ENCODE measurements around the gene RNF2.
"Not testable (repeated sequence)": the region's sequence is repeated elsewhere in the genome, so short reads cannot be mapped to it uniquely, and the experiment has no call there.

The RNF2 gene

GRCh38 chr1:185062710-185063370 lies 17.5 kb downstream of the RNF2 start:
- Histone ChIP-seq H3K18ac (ENCODE audit: low read length) (no peak overlapping the region), H3K14ac (ENCODE audit: low read length) (no peak overlapping the region), H3K23ac (ENCODE audit: low read length) (no peak overlapping the region), H4K12ac (ENCODE audit: low read depth, low read length) (no peak overlapping the region), H2BK12ac (ENCODE audit: low read length) (no peak overlapping the region), H3K9ac (ENCODE audit: low read length) (no peak overlapping the region), H3K4me3 (ENCODE audit: low read depth, low read length) (no peak overlapping the region), H3K9me3 (ENCODE audit: insufficient read depth, low read depth, low read length) (no peaks in the 10 kb centered on the region), H2AK5ac (ENCODE audit: low read length) (no peak overlapping the region), H2BK5ac (ENCODE audit: low read depth, low read length, poor library complexity) (no peak overlapping the region), H4K8ac (ENCODE audit: low read depth, low read length) (no peak overlapping the region), H3K4ac (ENCODE audit: low read depth, low read length) (no peak overlapping the region), H3K79me1 (ENCODE audit: low read length) (no peaks in the 10 kb centered on the region), H3K79me2 (ENCODE audit: control insufficient read depth, insufficient read depth, low read length, poor library complexity) (peaks cover 3% of the 10 kb centered on the region), H3K27ac (ENCODE audit: low read depth, low read length) (no peak overlapping the region), H2BK120ac (ENCODE audit: insufficient read depth, low read length, poor library complexity) (no peak overlapping the region), H3K4me2 (ENCODE audit: low read length) (no peak overlapping the region), H3K36me3 (ENCODE audit: control insufficient read depth in 1 of 2, insufficient read depth in 2 of 2, low read length in 2 of 2) (peaks cover 0 to 3% of the 10 kb centered on the region in 2 experiments), H2AFZ (ENCODE audit: insufficient read depth, low read length, poor library complexity) (no peak overlapping the region), H3K27me3 (ENCODE audit: insufficient read depth, low read length) (no peaks in the 10 kb centered on the region), H3K4me1 (ENCODE audit: control insufficient read depth in 1 of 2, insufficient read depth in 2 of 2, low read length in 2 of 2) (peaks cover 0 to under 1% of the 10 kb centered on the region in 2 experiments), H4K91ac (ENCODE audit: low read depth, low read length) (no peak overlapping the region)
- no peak for DNase-seq
- no CpG with 5 or more reads among the region's 1 CpG for WGBS (ENCODE audit: extremely low coverage, insufficient coverage, insufficient read length)

DNA sequence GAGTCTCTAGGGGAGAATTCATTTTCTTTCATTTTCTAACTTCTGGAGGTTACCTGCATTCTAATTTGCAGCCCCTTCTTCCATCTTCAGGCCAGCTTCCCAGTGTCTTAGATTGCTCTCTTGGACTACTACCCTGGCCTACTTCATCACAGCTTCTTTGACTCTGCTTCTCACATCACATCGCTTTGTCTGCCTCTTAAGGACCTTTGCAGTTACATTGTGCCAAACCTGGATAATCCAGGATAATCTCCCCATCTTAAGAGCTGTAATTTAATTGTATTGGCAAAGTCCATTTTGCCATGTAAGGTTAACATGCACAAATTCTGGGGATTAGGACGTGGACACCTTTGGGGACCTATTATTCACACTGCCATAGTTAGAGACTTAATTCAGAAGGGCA lies 18.4 kb downstream of the RNF2 start:
- H3K18ac ChIP-seq (ENCODE audit: low read length) = no peak overlapping the region
- no peaks in the 10 kb centered on the region for H3K4me1 ChIP-seq (ENCODE audit: control insufficient read depth in 1 of 2, insufficient read depth in 2 of 2, low read length in 2 of 2)
- H4K8ac ChIP-seq (ENCODE audit: low read depth, low read length) = no peak overlapping the region
- no peak overlapping the region for H2AFZ ChIP-seq (ENCODE audit: insufficient read depth, low read length, poor library complexity)
- H4K12ac ChIP-seq (ENCODE audit: low read depth, low read length) = no peak overlapping the region
- no peak overlapping the region for H2BK5ac ChIP-seq (ENCODE audit: low read depth, low read length, poor library complexity)
- H4K91ac ChIP-seq (ENCODE audit: low read depth, low read length) = no peak overlapping the region
- peaks cover 0 to 4% of the 10 kb centered on the region in 2 experiments for H3K36me3 ChIP-seq (ENCODE audit: control insufficient read depth in 1 of 2, insufficient read depth in 2 of 2, low read length in 2 of 2)
- H3K9ac ChIP-seq (ENCODE audit: low read length) = no peak overlapping the region
- H2AK5ac ChIP-seq (ENCODE audit: low read length) = no peak overlapping the region
- no peaks in the 10 kb centered on the region for H3K79me1 ChIP-seq (ENCODE audit: low read length)
- peak overlapping the region; percentile 86 for H3K4ac ChIP-seq (ENCODE audit: low read depth, low read length)
- H3K4me3 ChIP-seq (ENCODE audit: low read depth, low read length) = no peak overlapping the region
- H3K4me2 ChIP-seq (ENCODE audit: low read length) = no peak overlapping the region
- no CpG with 5 or more reads among the region's 2 CpGs for WGBS (ENCODE audit: extremely low coverage, insufficient coverage, insufficient read length)
- no peaks in the 10 kb centered on the region for H3K27me3 ChIP-seq (ENCODE audit: insufficient read depth, low read length)
- H3K79me2 ChIP-seq (ENCODE audit: control insufficient read depth, insufficient read depth, low read length, poor library complexity) = peaks cover 2% of the 10 kb centered on the region
- H2BK120ac ChIP-seq (ENCODE audit: insufficient read depth, low read length, poor library complexity) = no peak overlapping the region
- H3K23ac ChIP-seq (ENCODE audit: low read length) = no peak overlapping the region
- no peak overlapping the region for H3K27ac ChIP-seq (ENCODE audit: low read depth, low read length)
- H3K14ac ChIP-seq (ENCODE audit: low read length) = no peak overlapping the region
- no peak overlapping the region for H2BK12ac ChIP-seq (ENCODE audit: low read length)
- H3K9me3 ChIP-seq (ENCODE audit: insufficient read depth, low read depth, low read length) = no peaks in the 10 kb centered on the region
- DNase-seq = no peak

- H3K36me3 ChIP-seq (ENCODE audit: control insufficient read depth in 1 of 2, insufficient read depth in 2 of 2, low read length in 2 of 2); H3K14ac ChIP-seq (ENCODE audit: low read length); H2AFZ ChIP-seq (ENCODE audit: insufficient read depth, low read length, poor library complexity); H3K27ac ChIP-seq (ENCODE audit: low read depth, low read length); H4K8ac ChIP-seq (ENCODE audit: low read depth, low read length); H4K12ac ChIP-seq (ENCODE audit: low read depth, low read length); H4K91ac ChIP-seq (ENCODE audit: low read depth, low read length); H3K18ac ChIP-seq (ENCODE audit: low read length); H2AK5ac ChIP-seq (ENCODE audit: low read length); H3K79me1 ChIP-seq (ENCODE audit: low read length); H3K4me2 ChIP-seq (ENCODE audit: low read length); H3K23ac ChIP-seq (ENCODE audit: low read length); H3K9me3 ChIP-seq (ENCODE audit: insufficient read depth, low read depth, low read length); H3K4ac ChIP-seq (ENCODE audit: low read depth, low read length); H3K4me1 ChIP-seq (ENCODE audit: control insufficient read depth in 1 of 2, insufficient read depth in 2 of 2, low read length in 2 of 2); H2BK5ac ChIP-seq (ENCODE audit: low read depth, low read length, poor library complexity); H2BK12ac ChIP-seq (ENCODE audit: low read length); H2BK120ac ChIP-seq (ENCODE audit: insufficient read depth, low read length, poor library complexity); H3K4me3 ChIP-seq (ENCODE audit: low read depth, low read length); H3K27me3 ChIP-seq (ENCODE audit: insufficient read depth, low read length); H3K9ac ChIP-seq (ENCODE audit: low read length); DNase-seq; H3K79me2 ChIP-seq (ENCODE audit: control insufficient read depth, insufficient read depth, low read length, poor library complexity): not testable (repeated sequence)
- WGBS (ENCODE audit: extremely low coverage, insufficient coverage, insufficient read length) = no CpG with 5 or more reads among the region's 3 CpGs
These were observed 19.6 kb downstream of the RNF2 start for GRCh38 chr1:185065006-185065405.

DNA sequence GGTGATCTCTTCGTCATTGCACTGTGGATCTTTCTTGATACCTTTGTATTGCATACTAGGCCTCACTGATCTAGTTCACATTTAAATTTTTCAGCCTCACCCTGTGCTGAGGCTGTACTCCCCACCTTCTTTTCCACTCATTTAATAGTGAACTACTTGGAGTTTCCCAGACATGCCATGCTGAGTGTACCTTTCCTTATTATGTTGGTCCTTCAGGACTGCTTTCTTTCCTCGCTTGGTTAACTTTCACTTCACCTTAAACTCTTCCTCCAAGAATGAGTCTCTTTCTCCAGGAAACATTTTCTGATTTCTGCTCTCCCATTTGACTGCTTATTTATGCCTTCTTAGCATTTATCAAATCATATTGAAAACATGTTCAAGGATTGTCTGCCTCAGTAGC lies 20.8 kb downstream of the RNF2 start:
- Histone ChIP-seq H3K18ac (ENCODE audit: low read length) (no peak overlapping the region), H3K79me2 (ENCODE audit: control insufficient read depth, insufficient read depth, low read length, poor library complexity) (peaks cover 4% of the 10 kb centered on the region), H3K4me2 (ENCODE audit: low read length) (no peak overlapping the region), H4K12ac (ENCODE audit: low read depth, low read length) (no peak overlapping the region), H3K4me1 (ENCODE audit: control insufficient read depth in 1 of 2, insufficient read depth in 2 of 2, low read length in 2 of 2) (no peaks in the 10 kb centered on the region), H3K27ac (ENCODE audit: low read depth, low read length) (no peak overlapping the region), H3K4ac (ENCODE audit: low read depth, low read length) (no peak overlapping the region), H3K4me3 (ENCODE audit: low read depth, low read length) (no peak overlapping the region), H3K36me3 (ENCODE audit: control insufficient read depth in 1 of 2, insufficient read depth in 2 of 2, low read length in 2 of 2) (peaks cover 0 to 6% of the 10 kb centered on the region in 2 experiments), H3K9me3 (ENCODE audit: insufficient read depth, low read depth, low read length) (no peaks in the 10 kb centered on the region), H3K79me1 (ENCODE audit: low read length) (no peaks in the 10 kb centered on the region), H3K9ac (ENCODE audit: low read length) (no peak overlapping the region), H4K8ac (ENCODE audit: low read depth, low read length) (no peak overlapping the region), H2AK5ac (ENCODE audit: low read length) (no peak overlapping the region), H3K27me3 (ENCODE audit: insufficient read depth, low read length) (no peaks in the 10 kb centered on the region), H3K23ac (ENCODE audit: low read length) (no peak overlapping the region), H3K14ac (ENCODE audit: low read length) (no peak overlapping the region), H2AFZ (ENCODE audit: insufficient read depth, low read length, poor library complexity) (no peak overlapping the region), H2BK5ac (ENCODE audit: low read depth, low read length, poor library complexity) (no peak overlapping the region), H2BK12ac (ENCODE audit: low read length) (no peak overlapping the region), H2BK120ac (ENCODE audit: insufficient read depth, low read length, poor library complexity) (no peak overlapping the region), H4K91ac (ENCODE audit: low read depth, low read length) (no peak overlapping the region)
- WGBS (ENCODE audit: extremely low coverage, insufficient coverage, insufficient read length) = no CpG with 5 or more reads among the region's 2 CpGs
- no peak for DNase-seq

Data from trophoblast cell (in vitro differentiated cells and primary cell).